HCT116 (cell line): ENCODE measurements around the gene TBPL1. TPM values are rescaled to one million over a fixed set of nuclear protein-coding genes. Genes with fewer than 3 reads are reported as not detected.

Source experiments
- ATAC-seq: fragments of 200-7000 bp; cut with Tn5 transposase; 2 replicates; pipeline ENCODE4 v1.9.1; 2020; ENCODE audit warnings: mild to moderate bottlenecking, moderate library complexity
- BruUV-seq: library from RNA; stranded (reverse); fragments of 400-500 nt; replicated peaks from 2 replicates; lab custom pipeline; 2021; lab: Mats Ljungman, UMichigan
- CTCF ChIA-PET: fragments of 300-600 bp; sonication (Branson Sonifier 250); formaldehyde crosslinking; loops from one replicate; lab custom pipeline; 2021; ENCODE audit warnings: antibody characterized with exemption; lab: Charles Lee
- POLR2A ChIA-PET: fragments of 300-600, 350-600 bp; sonication (Branson Sonifier 250); formaldehyde crosslinking; loops from one replicate; lab custom pipeline; 2021; ENCODE audit warnings: antibody characterized with exemption; lab: Charles Lee
- RAD21 ChIA-PET, 2 experiments: fragments of 300-600 bp; sonication (Branson Sonifier 250); formaldehyde crosslinking; loops; one replicate each; lab custom pipeline; 2023; ENCODE audit warnings: low total read pairs in 2 of 2; ENCODE audit not compliant: uncharacterized antibody in 2 of 2, unreplicated experiment in 2 of 2, low non-redundant PET in 1 of 2; lab: Charles Lee
- DNase-seq: peaks from one replicate; pipeline ENCODE4 v3.0.0-alpha.2; 2010; ENCODE audit warnings: low read depth, low spot score
- H2AFZ ChIP-seq: fragments of 200-600 bp; shearing (Covaris generic), sonication (generic); 2 replicates; pipeline ENCODE4 v1.6.1; 2017; ENCODE audit warnings: low read depth, mixed run types, mixed read lengths, antibody characterized with exemption, low read length; ENCODE audit not compliant: poor library complexity, severe bottlenecking
- H3K27ac ChIP-seq: 2 replicates; pipeline ENCODE4 v1.5.1; 2012; ENCODE audit warnings: low read depth, low read length
- H3K27me3 ChIP-seq: fragments of 200-600 bp; sonication (generic); 2 replicates; pipeline ENCODE4 v1.6.1; 2016; ENCODE audit warnings: mixed run types, low read length, mixed read lengths; ENCODE audit not compliant: insufficient read depth
- H3K36me3 ChIP-seq, 2 experiments: fragments of 200-500 bp in 1 of 2; fragments of 200-600 bp in 1 of 2; sonication (Bioruptor generic) in 1 of 2; sonication (generic) in 1 of 2; 2 replicates each; pipeline versions ENCODE4 v1.5.1 to v1.6.1; 2014 to 2016; ENCODE audit warnings: low read length in 2 of 2, inconsistent platforms in 1 of 2, mixed read lengths in 1 of 2, mixed run types in 1 of 2; ENCODE audit not compliant: insufficient read depth in 2 of 2, control insufficient read depth in 1 of 2
- H3K4me1 ChIP-seq, 2 experiments: fragments of 200-600 bp in 1 of 2; sonication (generic) in 1 of 2; 2 replicates each; pipeline versions ENCODE4 v1.5.1 to v1.6.1; 2012 to 2017; ENCODE audit warnings: low read length in 2 of 2, inconsistent platforms in 1 of 2, mild to moderate bottlenecking in 1 of 2, mixed read lengths in 1 of 2, mixed run types in 1 of 2, moderate library complexity in 1 of 2; ENCODE audit not compliant: insufficient read depth in 2 of 2, control insufficient read depth in 1 of 2
- H3K4me2 ChIP-seq: fragments of 200-600 bp; sonication (generic); 2 replicates; pipeline ENCODE4 v1.6.1; 2017; ENCODE audit warnings: mixed run types, low read length, mixed read lengths
- H3K4me3 ChIP-seq, 2 experiments: fragments of 200-600 bp in 1 of 2; sonication (generic) in 1 of 2; replicated peaks in 1 of 2; 2 replicates each; pipeline ENCODE4 v1.5.1; 2011 to 2016; ENCODE audit warnings: low read length in 2 of 2, control low read depth in 1 of 2, low read depth in 1 of 2, mild to moderate bottlenecking in 1 of 2, mixed read lengths in 1 of 2, mixed run types in 1 of 2
- H3K79me2 ChIP-seq: fragments of 200-600 bp; sonication (generic); 2 replicates; pipeline ENCODE4 v1.6.1; 2017; ENCODE audit warnings: mild to moderate bottlenecking, mixed run types, low read length, moderate library complexity, mixed read lengths; ENCODE audit not compliant: insufficient read depth
- H3K9ac ChIP-seq: fragments of 200-600 bp; sonication (generic); 2 replicates; pipeline ENCODE4 v1.6.1; 2016; ENCODE audit warnings: low read length, mixed read lengths
- H3K9me2 ChIP-seq: fragments of 200-600 bp; sonication (generic), shearing (Covaris generic); 2 replicates; pipeline ENCODE4 v1.6.1; 2017; ENCODE audit warnings: mixed run types, mild to moderate bottlenecking, moderate library complexity; ENCODE audit not compliant: insufficient read depth
- H3K9me3 ChIP-seq, 2 experiments: fragments of 200-500 bp in 1 of 2; fragments of 200-600 bp in 1 of 2; sonication (Bioruptor generic) in 1 of 2; sonication (generic) in 1 of 2; 2 replicates each; pipeline ENCODE4 v1.6.1; 2014 to 2017; ENCODE audit warnings: low read length in 2 of 2, mixed read lengths in 2 of 2, inconsistent platforms in 1 of 2, low read depth in 1 of 2, mild to moderate bottlenecking in 1 of 2, mixed run types in 1 of 2, moderate library complexity in 1 of 2; ENCODE audit not compliant: control insufficient read depth in 1 of 2, insufficient read depth in 1 of 2
- H4K20me1 ChIP-seq: fragments of 200-600 bp; sonication (generic), shearing (Covaris generic); 2 replicates; pipeline ENCODE4 v1.6.1; 2017; ENCODE audit warnings: mixed run types, mild to moderate bottlenecking, moderate library complexity; ENCODE audit not compliant: insufficient read depth
- ATF3 ChIP-seq: IDR thresholded peaks from 2 replicates; pipeline ENCODE4 v1.6.1; 2012
- CBX3 ChIP-seq: IDR thresholded peaks from 2 replicates; pipeline ENCODE4 v1.6.1; 2012; ENCODE audit warnings: low read depth
- EGR1 ChIP-seq: IDR thresholded peaks from 2 replicates; pipeline ENCODE4 v1.6.1; 2012; ENCODE audit warnings: low read depth
- ELF1 ChIP-seq: IDR thresholded peaks from 2 replicates; pipeline ENCODE4 v1.6.1; 2012; ENCODE audit warnings: low read depth, borderline replicate concordance
- EZH2phosphoT487 ChIP-seq: fragments of 200-600 bp; IDR thresholded peaks from 2 replicates; pipeline ENCODE4 v1.6.1; 2018; ENCODE audit warnings: antibody characterized with exemption, borderline replicate concordance
- POLR2A ChIP-seq: IDR thresholded peaks from 2 replicates; pipeline ENCODE4 v1.7.0; 2011; ENCODE audit warnings: borderline replicate concordance; ENCODE audit not compliant: insufficient read depth, insufficient read length; ENCODE audit errors: extremely low read depth
- POLR2AphosphoS5 ChIP-seq: IDR thresholded peaks from 2 replicates; pipeline ENCODE4 v1.6.1; 2011; ENCODE audit warnings: mild to moderate bottlenecking, low read depth, low read length, moderate library complexity
- REST ChIP-seq: IDR thresholded peaks from 2 replicates; pipeline ENCODE4 v1.6.1; 2012; ENCODE audit warnings: low read depth
- TCF7L2 ChIP-seq: IDR thresholded peaks from 2 replicates; pipeline ENCODE4 v1.7.0; 2011; ENCODE audit warnings: borderline replicate concordance, inconsistent platforms; ENCODE audit not compliant: insufficient read depth, insufficient read length; ENCODE audit errors: extremely low read depth
- YY1 ChIP-seq: IDR thresholded peaks from 2 replicates; pipeline ENCODE4 v1.6.1; 2011; ENCODE audit warnings: low read length, low read depth, moderate library complexity, mild to moderate bottlenecking; ENCODE audit not compliant: insufficient replicate concordance; ENCODE audit errors: extremely low read depth
- ZBTB33 ChIP-seq: IDR thresholded peaks from 2 replicates; pipeline ENCODE4 v1.6.1; 2011; ENCODE audit warnings: mild to moderate bottlenecking, low read length, moderate library complexity; ENCODE audit not compliant: insufficient replicate concordance; ENCODE audit errors: extremely low read depth
- intact Hi-C: fragments of 100-400 bp; cut with micrococcal nuclease; formaldehyde crosslinking; loops from 2 replicates; pipeline ENCODE4 v1.10.0; 2022
- total RNA-seq: library from RNA; stranded (reverse); gene quantifications from one replicate; pipeline ENCODE4 v1.2.1, GENCODE V29; 2021; ENCODE audit not compliant: unreplicated experiment

TBPL1 gene
- total RNA-seq, 1 experiment from 2014 or later = 34.9 TPM

GRCh38 chr6:133992992-133993680 lies 40.1 kb downstream of the TBPL1 start:
- Histone ChIP-seq H3K36me3 (no peaks in the 10 kb centered on the region), H4K20me1 (no peaks in the 10 kb centered on the region), H3K4me1 (peaks cover 8 to 19% of the 10 kb centered on the region in 2 experiments), H3K27me3 (no peaks in the 10 kb centered on the region), H3K27ac (no peak overlapping the region), H3K9me2 (no peaks in the 10 kb centered on the region), H3K4me2 (no peak overlapping the region), H3K9me3 (no peaks in the 10 kb centered on the region), H3K9ac (no peak overlapping the region), H3K79me2 (no peaks in the 10 kb centered on the region), H3K4me3 (no peak overlapping the region), H2AFZ (no peak overlapping the region)
- RAD21 ChIA-PET = no interaction called here
- no peak for DNase-seq
- no TSS peak for BruUV-seq
- intact Hi-C loops = no loop called here
- no peak for TF ChIP-seq REST
- TF ChIP-seq ATF3 = no peak
- no peak for TF ChIP-seq YY1
- no peak for TF ChIP-seq EGR1
- no peak for TF ChIP-seq EZH2phosphoT487
- TF ChIP-seq TCF7L2 = no peak
- TF ChIP-seq POLR2A = no peak
- no peak for TF ChIP-seq ELF1
- TF ChIP-seq POLR2AphosphoS5 = no peak
- TF ChIP-seq ZBTB33 = no peak
- TF ChIP-seq CBX3 = no peak
- ATAC-seq = no peak
- CTCF ChIA-PET = no interaction called here
- POLR2A ChIA-PET = no interaction called here
